SH-SY5Y (cell line): ENCODE data around the gene GTF2A1.

ENCODE experiments used
- GATA2 ChIP-seq: IDR thresholded peaks from 2 replicates; pipeline ENCODE4 v1.6.1; 2011; ENCODE audit warnings: mild to moderate bottlenecking, low read depth, low read length
- GATA3 ChIP-seq: IDR thresholded peaks from 2 replicates; pipeline ENCODE4 v1.6.1; 2011; ENCODE audit warnings: low read depth, mild to moderate bottlenecking, low read length, moderate library complexity

GTF2A1 gene

GRCh38 chr14:81219210-81219758, 1.5 kb downstream of the GTF2A1 start:
- no peak for TF ChIP-seq GATA2
- no peak for TF ChIP-seq GATA3

- TF ChIP-seq GATA2, result no peak
- no peak for TF ChIP-seq GATA3
Measured at GRCh38 chr14:81211844-81212243, 8.9 kb downstream of the GTF2A1 start.

GRCh38 chr14:81209167-81209836, 11.5 kb downstream of the GTF2A1 start:
- TF ChIP-seq GATA3 (no peak), GATA2 (no peak)

- TF ChIP-seq GATA2 (no peak), GATA3 (no peak)
Measured at GRCh38 chr14:81208489-81208888, 12.3 kb downstream of the GTF2A1 start.

GRCh38 chr14:81206115-81206514, 14.6 kb downstream of the GTF2A1 start:
- TF ChIP-seq GATA2, result no peak
- TF ChIP-seq GATA3, result no peak

- no peak for TF ChIP-seq GATA2
- no peak for TF ChIP-seq GATA3
Measured at GRCh38 chr14:81205639-81206038, 15.1 kb downstream of the GTF2A1 start.

GRCh38 chr14:81200054-81200453, 20.7 kb downstream of the GTF2A1 start:
- no peak for TF ChIP-seq GATA2
- TF ChIP-seq GATA3, result no peak

- no peak for TF ChIP-seq GATA3
- TF ChIP-seq GATA2, result no peak
Measured at GRCh38 chr14:81199084-81199483, 21.7 kb downstream of the GTF2A1 start.

GRCh38 chr14:81198651-81199050, 22.1 kb downstream of the GTF2A1 start:
- TF ChIP-seq GATA3, result no peak

GRCh38 chr14:81193924-81194633, 26.7 kb downstream of the GTF2A1 start:
- no peak for TF ChIP-seq GATA3
- TF ChIP-seq GATA2, result no peak

GRCh38 chr14:81192594-81192993, 28.2 kb downstream of the GTF2A1 start:
- no peak for TF ChIP-seq GATA3
- no peak for TF ChIP-seq GATA2

- no peak for TF ChIP-seq GATA3
- no peak for TF ChIP-seq GATA2
Measured at GRCh38 chr14:81187832-81188522, 32.8 kb downstream of the GTF2A1 start.

GRCh38 chr14:81179631-81180030, 41.1 kb downstream of the GTF2A1 start:
- TF ChIP-seq GATA2 (no peak), GATA3 (no peak)

- TF ChIP-seq GATA2 (no peak), GATA3 (no peak)
Measured at GRCh38 chr14:81178063-81178462, 42.7 kb downstream of the GTF2A1 start.

- TF ChIP-seq GATA2, result no peak
Measured at GRCh38 chr14:81177225-81177624, 43.5 kb downstream of the GTF2A1 start.

- TF ChIP-seq GATA2, result no peak
- TF ChIP-seq GATA3, result no peak
Measured at GRCh38 chr14:81176241-81176640, 44.5 kb downstream of the GTF2A1 start.
